Measurements from ENCODE around the gene COX10.

- TF ChIP-seq, protein P1, sequence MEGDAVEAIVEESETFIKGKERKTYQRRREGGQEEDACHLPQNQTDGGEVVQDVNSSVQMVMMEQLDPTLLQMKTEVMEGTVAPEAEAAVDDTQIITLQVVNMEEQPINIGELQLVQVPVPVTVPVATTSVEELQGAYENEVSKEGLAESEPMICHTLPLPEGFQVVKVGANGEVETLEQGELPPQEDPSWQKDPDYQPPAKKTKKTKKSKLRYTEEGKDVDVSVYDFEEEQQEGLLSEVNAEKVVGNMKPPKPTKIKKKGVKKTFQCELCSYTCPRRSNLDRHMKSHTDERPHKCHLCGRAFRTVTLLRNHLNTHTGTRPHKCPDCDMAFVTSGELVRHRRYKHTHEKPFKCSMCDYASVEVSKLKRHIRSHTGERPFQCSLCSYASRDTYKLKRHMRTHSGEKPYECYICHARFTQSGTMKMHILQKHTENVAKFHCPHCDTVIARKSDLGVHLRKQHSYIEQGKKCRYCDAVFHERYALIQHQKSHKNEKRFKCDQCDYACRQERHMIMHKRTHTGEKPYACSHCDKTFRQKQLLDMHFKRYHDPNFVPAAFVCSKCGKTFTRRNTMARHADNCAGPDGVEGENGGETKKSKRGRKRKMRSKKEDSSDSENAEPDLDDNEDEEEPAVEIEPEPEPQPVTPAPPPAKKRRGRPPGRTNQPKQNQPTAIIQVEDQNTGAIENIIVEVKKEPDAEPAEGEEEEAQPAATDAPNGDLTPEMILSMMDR (IDR thresholded peaks at IDR 0.05): no peak
- TF ChIP-seq REST (IDR thresholded peaks at IDR 0.05; ENCODE audit: insufficient read depth in 1 of 2, low read depth in 2 of 2, low read length in 1 of 2) (no peak), SIN3A (IDR thresholded peaks at IDR 0.05; ENCODE audit: borderline replicate concordance, insufficient read depth, low read depth, low read length) (no peak)
Observed at GRCh38 chr17:14207791-14208190, 138.5 kb downstream of the COX10 start.
